ENCODE data around the gene EPHB2. TPM values are rescaled to one million over a fixed set of nuclear protein-coding genes. Genes with fewer than 3 reads are reported as not detected.

The EPHB2 gene
- polyA plus RNA-seq, 1 donor from 2014 or later, result 22.8 TPM

GRCh38 chr1:22851517-22851916 lies 140.9 kb downstream of the EPHB2 start:
- TF ChIP-seq EP300 (conservative IDR thresholded peaks at IDR 0.05; ENCODE audit: poor library complexity, severe bottlenecking) (no peak), REST (IDR thresholded peaks at IDR 0.05; ENCODE audit: borderline replicate concordance) (no peak)
- Histone ChIP-seq H3K4me2 (ENCODE audit: low read length) (no peak overlapping the region), H2AFZ (ENCODE audit: low read depth, low read length) (no peak overlapping the region), H3K79me2 (replicated peaks; ENCODE audit: insufficient read depth, low read length) (no peaks in the 10 kb centered on the region), H3K9ac (ENCODE audit: low read length) (no peak overlapping the region), H3K27me3 (ENCODE audit: insufficient read depth, low read depth, low read length) (no peaks in the 10 kb centered on the region), H3K9me3 (ENCODE audit: low read length) (no peaks in the 10 kb centered on the region), H3K4me3 (ENCODE audit: low read length) (no peak overlapping the region), H3K36me3 (ENCODE audit: insufficient read depth, low read length) (no peaks in the 10 kb centered on the region), H3K9me2 (ENCODE audit: insufficient read depth, low read length) (no peaks in the 10 kb centered on the region), H3F3A (ENCODE audit: insufficient read depth, low read length, poor library complexity, severe bottlenecking) (no peaks in the 10 kb centered on the region), H4K20me1 (ENCODE audit: insufficient read depth) (no peaks in the 10 kb centered on the region), H3K27ac (ENCODE audit: low read length) (no peak overlapping the region)

- Histone ChIP-seq H3K9me3 (ENCODE audit: low read length) (no peaks in the 10 kb centered on the region), H3K4me2 (ENCODE audit: low read length) (no peak overlapping the region), H2AFZ (ENCODE audit: low read depth, low read length) (no peak overlapping the region), H3K4me3 (ENCODE audit: low read length) (no peak overlapping the region), H3F3A (ENCODE audit: insufficient read depth, low read length, poor library complexity, severe bottlenecking) (no peaks in the 10 kb centered on the region), H3K9me2 (ENCODE audit: insufficient read depth, low read length) (no peaks in the 10 kb centered on the region), H4K20me1 (ENCODE audit: insufficient read depth) (no peaks in the 10 kb centered on the region), H3K79me2 (replicated peaks; ENCODE audit: insufficient read depth, low read length) (no peaks in the 10 kb centered on the region), H3K9ac (ENCODE audit: low read length) (no peak overlapping the region), H3K27me3 (ENCODE audit: insufficient read depth, low read depth, low read length) (no peaks in the 10 kb centered on the region), H3K27ac (ENCODE audit: low read length) (no peak overlapping the region), H3K36me3 (ENCODE audit: insufficient read depth, low read length) (no peaks in the 10 kb centered on the region)
- TF ChIP-seq EZH2 (IDR thresholded peaks at IDR 0.05; ENCODE audit: borderline replicate concordance, insufficient read depth, low read length, poor library complexity, severe bottlenecking) (no peak), CTCF (IDR thresholded peaks at IDR 0.05; ENCODE audit: poor library complexity, severe bottlenecking) (no peak), SMC3 (conservative IDR thresholded peaks at IDR 0.05; ENCODE audit: poor library complexity) (no peak), POLR2AphosphoS5 (IDR thresholded peaks at IDR 0.05) (no peak), REST (IDR thresholded peaks at IDR 0.05; ENCODE audit: borderline replicate concordance) (no peak), RAD21 (conservative IDR thresholded peaks at IDR 0.05) (no peak), MXI1 (conservative IDR thresholded peaks at IDR 0.05; ENCODE audit: poor library complexity, severe bottlenecking) (no peak), EP300 (conservative IDR thresholded peaks at IDR 0.05; ENCODE audit: poor library complexity, severe bottlenecking) (no peak), TAF1 (IDR thresholded peaks at IDR 0.05; ENCODE audit: low read depth) (no peak)
Measured at GRCh38 chr1:22852144-22852655, 141.6 kb downstream of the EPHB2 start.
